Left ventricle myocardium inferior (tissue), 1 donor: ENCODE data around the gene NAT16. TPM values are rescaled to one million over a fixed set of nuclear protein-coding genes. Genes with fewer than 3 reads are reported as not detected.

Experiments used
- DNase-seq: peaks from one replicate; pipeline ENCODE4 v3.0.0-alpha.2; 2020
- H3K27ac ChIP-seq: fragments of 200-600 bp; replicated peaks from 2 replicates; pipeline ENCODE4 v1.8.0; 2021
- H3K27me3 ChIP-seq: fragments of 200-600 bp; 2 replicates; pipeline ENCODE4 v1.8.0; 2021; ENCODE audit warnings: low read depth
- H3K36me3 ChIP-seq: fragments of 200-600 bp; 2 replicates; pipeline ENCODE4 v1.8.0; 2021
- H3K4me1 ChIP-seq: fragments of 200-600 bp; 2 replicates; pipeline ENCODE4 v1.8.0; 2021
- H3K4me3 ChIP-seq: fragments of 200-600 bp; 2 replicates; pipeline ENCODE4 v1.8.0; 2021; ENCODE audit warnings: mild to moderate bottlenecking, moderate library complexity
- H3K9me3 ChIP-seq: fragments of 200-600 bp; replicated peaks from 2 replicates; pipeline ENCODE4 v1.8.0; 2021
- intact Hi-C: fragments of 100-400 bp; cut with micrococcal nuclease; formaldehyde crosslinking; loops from one replicate; pipeline ENCODE4 v1.11.0; 2022
- total RNA-seq: library from RNA; stranded (reverse); fragmentation: NEBNext Ultra II Directional; extraction: Animal tissue kit (Norgen Biotek cat#: 25700); gene quantifications from one replicate; pipeline ENCODE4 v1.2.1, GENCODE V29; 2021
- TF ChIP-seq, protein P1 (sequence below): fragments of 200-600 bp; IDR thresholded peaks from 2 replicates; pipeline ENCODE4 v1.8.0; 2021; ENCODE audit warnings: antibody characterized with exemption, mild to moderate bottlenecking, borderline replicate concordance
- donor health status: DM: no; HTN: yes; CAD: no; lungs with severe emphysema.

Gene NAT16
- total RNA-seq, 1 donor from 2014 or later = not detected

DNA sequence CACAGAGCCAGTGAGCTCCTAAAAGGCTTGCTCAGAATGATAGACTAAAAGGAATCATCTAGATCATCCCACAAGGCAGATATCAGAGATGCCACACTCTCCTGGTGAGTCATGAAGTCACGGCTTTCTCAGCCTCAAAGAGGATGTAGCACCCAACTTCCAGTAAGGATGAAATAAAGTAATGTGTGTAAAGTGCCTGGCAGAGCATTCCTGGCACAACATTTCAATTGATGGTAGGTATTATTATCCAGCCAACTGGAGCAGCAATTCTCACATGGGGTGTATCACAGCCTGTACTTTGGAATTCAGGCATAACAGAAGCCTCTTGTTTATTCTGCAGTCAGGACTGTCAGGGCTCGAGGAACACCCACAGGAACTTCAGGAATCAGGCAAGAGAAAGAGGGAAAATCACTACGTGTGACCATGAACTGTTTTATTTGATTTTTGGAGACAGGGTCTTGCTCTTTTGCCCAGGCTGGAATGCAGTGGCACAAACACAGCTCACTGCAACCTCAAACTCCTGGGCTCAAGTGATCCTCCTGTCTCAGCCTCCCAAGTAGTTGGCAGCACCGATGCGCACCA lies 5.3 kb upstream of the NAT16 start:
- H3K36me3 ChIP-seq = no peaks in the 10 kb centered on the region
- H3K4me3 ChIP-seq = no peak overlapping the region
- H3K9me3 ChIP-seq = no peaks in the 10 kb centered on the region
- no peak for DNase-seq
- H3K4me1 ChIP-seq = peaks cover under 1% of the 10 kb centered on the region
- peaks cover 84% of the 10 kb centered on the region for H3K27me3 ChIP-seq
- TF ChIP-seq, protein P1, sequence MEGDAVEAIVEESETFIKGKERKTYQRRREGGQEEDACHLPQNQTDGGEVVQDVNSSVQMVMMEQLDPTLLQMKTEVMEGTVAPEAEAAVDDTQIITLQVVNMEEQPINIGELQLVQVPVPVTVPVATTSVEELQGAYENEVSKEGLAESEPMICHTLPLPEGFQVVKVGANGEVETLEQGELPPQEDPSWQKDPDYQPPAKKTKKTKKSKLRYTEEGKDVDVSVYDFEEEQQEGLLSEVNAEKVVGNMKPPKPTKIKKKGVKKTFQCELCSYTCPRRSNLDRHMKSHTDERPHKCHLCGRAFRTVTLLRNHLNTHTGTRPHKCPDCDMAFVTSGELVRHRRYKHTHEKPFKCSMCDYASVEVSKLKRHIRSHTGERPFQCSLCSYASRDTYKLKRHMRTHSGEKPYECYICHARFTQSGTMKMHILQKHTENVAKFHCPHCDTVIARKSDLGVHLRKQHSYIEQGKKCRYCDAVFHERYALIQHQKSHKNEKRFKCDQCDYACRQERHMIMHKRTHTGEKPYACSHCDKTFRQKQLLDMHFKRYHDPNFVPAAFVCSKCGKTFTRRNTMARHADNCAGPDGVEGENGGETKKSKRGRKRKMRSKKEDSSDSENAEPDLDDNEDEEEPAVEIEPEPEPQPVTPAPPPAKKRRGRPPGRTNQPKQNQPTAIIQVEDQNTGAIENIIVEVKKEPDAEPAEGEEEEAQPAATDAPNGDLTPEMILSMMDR = no peak
- H3K27ac ChIP-seq = no peak overlapping the region
- intact Hi-C loops = no loop called here

DNA sequence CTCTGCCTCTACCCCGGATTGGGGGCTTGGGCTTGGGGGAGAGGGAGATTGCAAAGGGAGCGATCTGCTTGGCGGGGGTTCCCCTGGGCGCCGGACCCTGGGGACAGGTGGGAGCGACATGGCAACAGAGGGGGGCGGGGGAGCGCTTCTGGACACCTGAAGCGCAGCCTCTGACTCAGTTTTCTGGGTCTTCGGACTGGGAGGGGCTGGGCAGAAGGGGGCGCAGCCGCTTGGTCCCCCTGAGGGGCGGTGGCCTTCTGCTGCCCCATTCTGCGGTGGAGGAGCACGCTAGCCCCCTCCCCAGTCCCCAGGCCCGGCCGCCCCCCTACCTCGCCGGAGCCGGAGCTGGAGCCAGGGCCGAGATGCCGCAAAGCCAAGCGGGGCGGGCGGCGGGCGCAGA lies 380 bp downstream of the NAT16 start:
- Histone ChIP-seq H3K36me3 (no peaks in the 10 kb centered on the region), H3K27ac (no peak overlapping the region), H3K4me3 (peak overlapping the region; percentile 9), H3K9me3 (no peaks in the 10 kb centered on the region), H3K4me1 (peaks cover 16% of the 10 kb centered on the region), H3K27me3 (peaks cover 100% of the 10 kb centered on the region)
- intact Hi-C loops = no loop called here
- TF ChIP-seq, protein P1 = no peak
- DNase-seq = no peak

DNA sequence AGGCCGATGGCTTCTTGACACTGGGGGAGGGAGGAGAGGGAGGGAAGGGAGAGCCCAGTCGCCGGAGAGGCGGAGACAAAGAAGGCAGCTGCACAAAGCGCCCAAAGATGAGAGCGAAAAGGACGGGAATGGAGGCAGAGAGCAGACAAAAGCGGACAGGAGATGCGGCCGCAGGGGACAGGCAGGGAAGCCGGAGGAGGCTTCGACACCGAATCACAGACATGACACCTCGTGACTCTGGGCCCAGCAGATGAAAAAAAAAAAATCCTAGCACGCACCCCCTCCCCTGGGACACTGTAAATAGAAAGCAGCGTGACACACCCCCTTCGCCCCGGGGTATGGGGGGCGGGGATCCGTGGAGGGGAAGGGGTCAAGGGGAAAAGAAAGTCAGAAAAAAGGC lies 976 bp downstream of the NAT16 start:
- H3K4me1 ChIP-seq = peaks cover 18% of the 10 kb centered on the region
- TF ChIP-seq, protein P1 = no peak
- intact Hi-C loops = no loop called here
- H3K4me3 ChIP-seq = peak overlapping the region; percentile 14
- H3K9me3 ChIP-seq = no peaks in the 10 kb centered on the region
- no peak for DNase-seq
- H3K27ac ChIP-seq = no peak overlapping the region
- peaks cover 100% of the 10 kb centered on the region for H3K27me3 ChIP-seq
- H3K36me3 ChIP-seq = no peaks in the 10 kb centered on the region

DNA sequence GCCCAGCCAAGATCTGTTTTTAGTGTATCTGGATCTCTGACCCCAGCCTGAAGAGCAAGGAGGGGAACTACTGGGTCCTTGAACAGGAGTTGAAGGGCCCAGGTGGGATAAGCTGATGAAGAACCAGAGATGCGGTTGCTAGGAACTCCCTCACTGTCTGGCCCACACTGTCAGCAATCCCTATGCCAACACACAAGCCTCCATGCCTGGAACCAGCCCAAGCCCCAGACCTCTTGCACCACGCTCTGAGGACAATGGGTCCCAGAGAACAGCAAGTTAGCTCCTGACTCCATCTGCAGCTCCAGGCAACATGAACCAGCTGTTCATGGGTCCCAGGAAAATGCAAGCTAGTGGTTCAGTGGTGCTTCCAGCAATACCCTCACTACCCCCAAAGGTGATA lies 2.4 kb downstream of the NAT16 start:
- TF ChIP-seq, protein P1 = no peak
- Histone ChIP-seq H3K9me3 (no peaks in the 10 kb centered on the region), H3K27ac (no peak overlapping the region), H3K27me3 (peaks cover 100% of the 10 kb centered on the region), H3K4me3 (no peak overlapping the region), H3K36me3 (no peaks in the 10 kb centered on the region), H3K4me1 (peaks cover 33% of the 10 kb centered on the region)
- no peak for DNase-seq
- intact Hi-C loops = no loop called here

DNA sequence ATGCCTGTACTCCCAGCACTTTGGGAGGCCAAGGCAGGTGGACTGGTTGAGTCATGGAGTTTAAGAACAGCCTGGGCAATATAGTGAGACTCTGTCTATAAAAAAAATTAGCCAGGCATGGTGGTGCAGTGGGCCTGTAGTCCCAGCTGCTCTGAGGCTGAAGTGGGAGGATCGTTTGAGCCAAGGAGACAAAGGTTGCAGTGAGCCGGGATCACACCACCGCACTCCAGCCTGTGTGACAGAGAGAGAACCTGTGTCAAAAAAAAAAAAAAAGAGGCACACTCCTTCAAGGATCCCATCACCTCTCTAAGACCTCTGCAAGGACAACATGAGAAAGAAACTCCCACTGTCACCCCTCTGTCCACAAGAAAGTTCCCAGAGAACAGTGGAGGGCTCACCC lies 4.4 kb downstream of the NAT16 start:
- Histone ChIP-seq H3K9me3 (no peaks in the 10 kb centered on the region), H3K27me3 (peaks cover 100% of the 10 kb centered on the region), H3K4me3 (no peak overlapping the region), H3K27ac (no peak overlapping the region), H3K36me3 (no peaks in the 10 kb centered on the region), H3K4me1 (peaks cover 42% of the 10 kb centered on the region)
- intact Hi-C loops = no loop called here
- DNase-seq = no peak
- TF ChIP-seq, protein P1 = no peak
